ENCODE results near the gene IL17RE. TPM values are rescaled to one million over a fixed set of nuclear protein-coding genes. Genes with fewer than 3 reads are reported as not detected.

IL17RE gene
- polyA plus RNA-seq, 1 donor (not counting 4 experiments of a cell fraction or from before 2014, with no cell fraction given), result 16.0 TPM

DNA sequence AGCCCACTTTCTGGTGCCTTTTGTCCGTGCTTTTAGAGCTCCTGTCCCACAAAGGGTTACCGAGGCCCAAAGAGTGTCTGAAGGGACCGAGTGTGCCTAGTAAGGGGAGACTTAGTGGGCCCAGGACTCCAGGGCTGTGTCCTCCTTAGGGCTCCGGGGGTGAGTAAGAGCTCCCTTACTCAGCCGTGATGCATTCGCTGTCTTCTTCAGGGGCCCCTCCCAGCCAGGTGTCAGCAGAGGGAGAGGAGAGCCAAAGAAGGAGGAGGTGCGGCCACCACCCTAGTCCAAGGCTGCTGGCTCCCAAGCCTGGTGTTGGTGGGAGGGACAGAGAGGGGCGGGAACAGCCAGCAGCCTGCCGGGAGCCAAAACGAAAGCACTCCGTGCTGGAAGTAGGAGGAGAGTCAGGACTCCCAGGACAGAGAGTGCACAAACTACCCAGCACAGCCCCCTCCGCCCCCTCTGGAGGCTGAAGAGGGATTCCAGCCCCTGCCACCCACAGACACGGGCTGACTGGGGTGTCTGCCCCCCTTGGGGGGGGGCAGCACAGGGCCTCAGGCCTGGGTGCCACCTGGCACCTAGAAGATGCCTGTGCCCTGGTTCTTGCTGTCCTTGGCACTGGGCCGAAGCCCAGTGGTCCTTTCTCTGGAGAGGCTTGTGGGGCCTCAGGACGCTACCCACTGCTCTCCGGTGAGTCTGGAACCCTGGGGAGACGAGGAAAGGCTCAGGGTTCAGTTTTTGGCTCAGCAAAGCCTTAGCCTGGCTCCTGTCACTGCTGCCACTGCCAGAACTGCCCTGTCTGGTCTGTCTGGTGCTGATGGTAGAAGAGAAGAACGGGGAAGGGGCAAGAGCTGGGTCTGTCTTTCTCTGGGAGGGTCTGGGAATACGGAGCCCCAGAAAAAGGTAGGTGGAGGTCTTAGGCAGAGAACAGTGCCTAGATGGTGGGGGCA, 14.4 kb downstream of the IL17RE start, which contains the start of gene IL17RC:
TSS of gene IL17RC (plus strand) at position 365 of the 947 bp plus-strand sequence. CDS start at position 583, 218 bp downstream.
- no peak for TF ChIP-seq EZH2 (IDR thresholded peaks at IDR 0.05; ENCODE audit: low read length)
- TF ChIP-seq, protein P1, sequence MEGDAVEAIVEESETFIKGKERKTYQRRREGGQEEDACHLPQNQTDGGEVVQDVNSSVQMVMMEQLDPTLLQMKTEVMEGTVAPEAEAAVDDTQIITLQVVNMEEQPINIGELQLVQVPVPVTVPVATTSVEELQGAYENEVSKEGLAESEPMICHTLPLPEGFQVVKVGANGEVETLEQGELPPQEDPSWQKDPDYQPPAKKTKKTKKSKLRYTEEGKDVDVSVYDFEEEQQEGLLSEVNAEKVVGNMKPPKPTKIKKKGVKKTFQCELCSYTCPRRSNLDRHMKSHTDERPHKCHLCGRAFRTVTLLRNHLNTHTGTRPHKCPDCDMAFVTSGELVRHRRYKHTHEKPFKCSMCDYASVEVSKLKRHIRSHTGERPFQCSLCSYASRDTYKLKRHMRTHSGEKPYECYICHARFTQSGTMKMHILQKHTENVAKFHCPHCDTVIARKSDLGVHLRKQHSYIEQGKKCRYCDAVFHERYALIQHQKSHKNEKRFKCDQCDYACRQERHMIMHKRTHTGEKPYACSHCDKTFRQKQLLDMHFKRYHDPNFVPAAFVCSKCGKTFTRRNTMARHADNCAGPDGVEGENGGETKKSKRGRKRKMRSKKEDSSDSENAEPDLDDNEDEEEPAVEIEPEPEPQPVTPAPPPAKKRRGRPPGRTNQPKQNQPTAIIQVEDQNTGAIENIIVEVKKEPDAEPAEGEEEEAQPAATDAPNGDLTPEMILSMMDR (optimal IDR thresholded peaks at IDR 0.05 in 1 of 3, IDR thresholded peaks at IDR 0.05 in 1 of 3, conservative IDR thresholded peaks at IDR 0.05 in 1 of 3; ENCODE audit: extremely low read depth in 1 of 3, insufficient read depth in 2 of 3, low read length in 3 of 3), result no peak
- Histone ChIP-seq H4K20me1 (ENCODE audit: control insufficient read depth, extremely low read depth, insufficient read depth, low read length) (no peaks in the 10 kb centered on the region), H3K4me3 (ENCODE audit: control insufficient read depth in 2 of 3, extremely low read depth in 1 of 3, insufficient read depth in 2 of 3, low read depth in 1 of 3, low read length in 3 of 3) (peak within 1 kb of the TSS; percentile 33 to 77 (median 65)), H3K4me2 (ENCODE audit: control insufficient read depth, extremely low read depth, insufficient read depth, low read depth, low read length) (peak within 1 kb of the TSS; percentile 94), H3K9me1 (ENCODE audit: control insufficient read depth, extremely low read depth, insufficient read depth, low read length) (no peaks in the 10 kb centered on the region), H3K36me3 (ENCODE audit: control insufficient read depth in 2 of 2, extremely low read depth in 1 of 2, insufficient read depth in 2 of 2, low read length in 2 of 2) (peaks cover 0 to 5% of the 10 kb centered on the region in 2 experiments), H3K79me2 (ENCODE audit: control insufficient read depth, insufficient read depth, low read length) (no peaks in the 10 kb centered on the region), H3K9ac (ENCODE audit: control insufficient read depth, extremely low read depth, insufficient read depth, low read length) (peak within 1 kb of the TSS; percentile 77), H3K4me1 (ENCODE audit: control insufficient read depth, extremely low read depth, insufficient read depth, low read length) (peaks cover 40% of the 10 kb centered on the region), H3K9me3 (ENCODE audit: control insufficient read depth, low read depth, low read length) (no peaks in the 10 kb centered on the region), H3K27me3 (ENCODE audit: control insufficient read depth, extremely low read depth, insufficient read depth, low read length) (no peaks in the 10 kb centered on the region), H3K27ac (ENCODE audit: control insufficient read depth, insufficient read depth, low read length) (peak within 1 kb of the TSS; percentile 79), H2AFZ (ENCODE audit: control insufficient read depth, low read length) (peak within 1 kb of the TSS; percentile 27)
- dilution Hi-C loops (cut with MboI; ENCODE audit: extremely low pct_ligation_motif_present, low sequenced_read_pairs), result no loop called here
- DNase-seq (ENCODE audit: low read depth, low spot score) (peak; percentile 90), FAIRE-seq (peak; percentile 86)

DNA sequence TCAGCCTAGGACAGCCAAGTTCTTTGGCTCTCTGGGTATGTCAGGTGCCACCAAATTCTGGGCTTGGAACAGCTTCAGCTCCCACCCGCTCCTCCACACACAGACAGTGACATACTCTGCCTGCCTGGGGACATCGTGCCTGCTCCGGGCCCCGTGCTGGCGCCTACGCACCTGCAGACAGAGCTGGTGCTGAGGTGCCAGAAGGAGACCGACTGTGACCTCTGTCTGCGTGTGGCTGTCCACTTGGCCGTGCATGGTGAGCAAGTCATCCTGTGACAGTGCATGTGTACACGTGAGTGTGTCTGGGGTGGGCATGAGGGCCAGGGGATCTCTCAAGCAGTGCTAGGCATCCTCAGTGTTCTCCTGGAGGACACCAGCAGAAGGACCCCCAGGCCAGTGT, 15.2 kb downstream of the IL17RE start:
- H2AFZ ChIP-seq (ENCODE audit: control insufficient read depth, low read length), result no peak overlapping the region
- no peaks in the 10 kb centered on the region for H3K9me1 ChIP-seq (ENCODE audit: control insufficient read depth, extremely low read depth, insufficient read depth, low read length)
- peak overlapping the region; percentile 77 for H3K9ac ChIP-seq (ENCODE audit: control insufficient read depth, extremely low read depth, insufficient read depth, low read length)
- H3K9me3 ChIP-seq (ENCODE audit: control insufficient read depth, low read depth, low read length), result no peaks in the 10 kb centered on the region
- no peaks in the 10 kb centered on the region for H4K20me1 ChIP-seq (ENCODE audit: control insufficient read depth, extremely low read depth, insufficient read depth, low read length)
- dilution Hi-C loops (cut with MboI; ENCODE audit: extremely low pct_ligation_motif_present, low sequenced_read_pairs), result no loop called here
- H3K4me2 ChIP-seq (ENCODE audit: control insufficient read depth, extremely low read depth, insufficient read depth, low read depth, low read length), result peak overlapping the region; percentile 94
- H3K4me1 ChIP-seq (ENCODE audit: control insufficient read depth, extremely low read depth, insufficient read depth, low read length), result peaks cover 32% of the 10 kb centered on the region
- H3K4me3 ChIP-seq (ENCODE audit: control insufficient read depth in 2 of 3, extremely low read depth in 1 of 3, insufficient read depth in 2 of 3, low read depth in 1 of 3, low read length in 3 of 3), result peak overlapping the region in 2 of 3 experiments; percentile 33 to 65
- no peak overlapping the region for H3K27ac ChIP-seq (ENCODE audit: control insufficient read depth, insufficient read depth, low read length)
- FAIRE-seq, result no peak
- peaks cover 0 to 5% of the 10 kb centered on the region in 2 experiments for H3K36me3 ChIP-seq (ENCODE audit: control insufficient read depth in 2 of 2, extremely low read depth in 1 of 2, insufficient read depth in 2 of 2, low read length in 2 of 2)
- no peaks in the 10 kb centered on the region for H3K79me2 ChIP-seq (ENCODE audit: control insufficient read depth, insufficient read depth, low read length)
- H3K27me3 ChIP-seq (ENCODE audit: control insufficient read depth, extremely low read depth, insufficient read depth, low read length), result no peaks in the 10 kb centered on the region
- TF ChIP-seq, protein P1 (optimal IDR thresholded peaks at IDR 0.05 in 1 of 3, IDR thresholded peaks at IDR 0.05 in 1 of 3, conservative IDR thresholded peaks at IDR 0.05 in 1 of 3; ENCODE audit: extremely low read depth in 1 of 3, insufficient read depth in 2 of 3, low read length in 3 of 3), result no peak
- TF ChIP-seq EZH2 (IDR thresholded peaks at IDR 0.05; ENCODE audit: low read length), result no peak
- DNase-seq (ENCODE audit: low read depth, low spot score), result no peak

Data from keratinocyte (primary cell).